Adrenal gland (tissue), 5 donors: ENCODE measurements around the gene HTR4.

Experiments
- CTCF ChIP-seq, 6 experiments: fragments of 450-650 bp in 4 of 6; fragments of 200-600 bp in 2 of 6; sonication (generic) in 1 of 6; IDR thresholded peaks; 1 replicate in 5 of 6; 2 replicates in 1 of 6; pipeline versions ENCODE4 v1.5.1 to v1.8.0; 2016 to 2021; ENCODE audit warnings: antibody characterized with exemption in 6 of 6, mild to moderate bottlenecking in 2 of 6, moderate library complexity in 1 of 6
- POLR2A ChIP-seq, 2 donors: fragments of 450-650 bp; IDR thresholded peaks; one replicate each; pipeline ENCODE4 v1.6.1; 2017; ENCODE audit warnings: antibody characterized with exemption in 2 of 2, mild to moderate bottlenecking in 2 of 2, moderate library complexity in 1 of 2
- donor health status: DM: no; HTN: no; CAD: no.

GRCh38 chr5:148623741-148624140 is 30.6 kb downstream of the HTR4 start:
- TF ChIP-seq CTCF (IDR thresholded peaks at IDR 0.05) (no peak), POLR2A (IDR thresholded peaks at IDR 0.05) (no peak)
